ENCODE results near the gene PLCL2.

- TF ChIP-seq EZH2 (IDR thresholded peaks at IDR 0.05; ENCODE audit: borderline replicate concordance, low read depth, low read length, poor library complexity, severe bottlenecking) (no peak), CTCF (conservative IDR thresholded peaks at IDR 0.05; ENCODE audit: low read depth, low read length) (no peak)
Observed at GRCh38 chr3:17050071-17050470, 165.3 kb downstream of the PLCL2 start.
